SHP77 treated with DMSO at 0.1 percent for 48 hours (cell line): Measurements from ENCODE around the gene PDP2.

Experiments
- DNase-seq: peaks from one replicate; lab custom pipeline; 2025; lab: John Stamatoyannopoulos, UW

Gene PDP2

DNA sequence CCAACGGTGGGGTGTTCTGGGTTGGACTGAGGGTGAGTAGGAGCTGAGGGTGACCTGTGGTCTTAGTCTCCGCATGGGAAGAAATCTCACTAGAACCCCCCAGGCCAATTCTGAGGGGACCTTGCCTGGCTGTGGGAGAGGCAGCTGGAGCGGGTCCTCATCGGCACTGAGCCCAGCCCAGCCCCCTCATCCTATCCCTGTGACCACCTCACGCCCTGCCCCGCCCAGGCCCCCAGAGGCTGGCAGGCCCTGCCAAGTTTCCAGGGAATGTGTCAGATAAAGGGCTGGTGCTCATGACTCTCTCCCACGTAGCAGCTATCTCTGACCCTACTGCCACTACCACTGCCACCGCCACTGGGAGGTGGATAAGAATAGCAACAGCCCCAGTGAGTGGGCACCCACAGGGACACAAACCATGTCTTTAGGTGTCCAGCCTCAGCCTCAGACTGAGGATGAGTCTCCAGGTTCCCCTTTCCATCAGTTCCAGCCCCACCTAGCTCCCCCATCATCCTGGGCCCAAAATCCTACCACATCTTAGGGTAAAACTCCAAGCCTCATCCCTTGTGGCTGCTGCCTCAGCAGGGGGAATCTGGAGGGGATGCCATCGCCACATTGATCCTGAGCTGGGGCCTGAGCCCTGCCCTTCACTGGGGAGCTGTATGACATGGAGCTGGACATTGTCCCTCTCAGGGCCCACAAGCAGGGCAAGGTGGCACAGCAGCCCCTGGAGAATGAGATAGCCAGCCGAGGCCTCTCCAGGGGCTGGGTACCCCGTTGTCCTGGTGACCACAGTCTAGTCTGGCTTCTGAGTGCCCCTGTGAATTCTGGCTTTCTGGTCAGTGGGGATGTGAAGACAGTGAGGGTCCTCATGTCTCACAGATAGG, 23.5 kb downstream of the PDP2 start:
- DNase-seq, result no peak

DNA sequence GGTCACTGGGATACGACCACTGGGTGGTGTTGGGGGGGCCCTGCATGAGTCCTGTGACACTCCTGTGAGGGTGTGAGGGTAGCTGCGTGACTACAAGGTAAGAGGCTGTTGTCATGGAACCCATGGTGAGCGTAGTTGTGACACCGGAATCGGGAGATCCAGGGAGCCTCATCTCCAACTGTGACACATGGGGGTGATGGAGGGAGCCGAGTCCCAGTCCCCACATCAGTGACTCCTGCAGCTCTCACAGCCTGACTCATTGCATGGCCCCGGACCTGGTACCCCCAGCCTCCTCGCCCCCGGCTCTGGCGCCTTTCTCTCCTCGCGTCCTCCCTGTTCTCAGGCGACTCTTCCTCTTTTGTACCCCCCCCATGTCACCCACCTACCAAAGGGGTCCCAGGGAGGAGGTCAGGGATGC, 24.1 kb downstream of the PDP2 start:
- DNase-seq, result no peak

DNA sequence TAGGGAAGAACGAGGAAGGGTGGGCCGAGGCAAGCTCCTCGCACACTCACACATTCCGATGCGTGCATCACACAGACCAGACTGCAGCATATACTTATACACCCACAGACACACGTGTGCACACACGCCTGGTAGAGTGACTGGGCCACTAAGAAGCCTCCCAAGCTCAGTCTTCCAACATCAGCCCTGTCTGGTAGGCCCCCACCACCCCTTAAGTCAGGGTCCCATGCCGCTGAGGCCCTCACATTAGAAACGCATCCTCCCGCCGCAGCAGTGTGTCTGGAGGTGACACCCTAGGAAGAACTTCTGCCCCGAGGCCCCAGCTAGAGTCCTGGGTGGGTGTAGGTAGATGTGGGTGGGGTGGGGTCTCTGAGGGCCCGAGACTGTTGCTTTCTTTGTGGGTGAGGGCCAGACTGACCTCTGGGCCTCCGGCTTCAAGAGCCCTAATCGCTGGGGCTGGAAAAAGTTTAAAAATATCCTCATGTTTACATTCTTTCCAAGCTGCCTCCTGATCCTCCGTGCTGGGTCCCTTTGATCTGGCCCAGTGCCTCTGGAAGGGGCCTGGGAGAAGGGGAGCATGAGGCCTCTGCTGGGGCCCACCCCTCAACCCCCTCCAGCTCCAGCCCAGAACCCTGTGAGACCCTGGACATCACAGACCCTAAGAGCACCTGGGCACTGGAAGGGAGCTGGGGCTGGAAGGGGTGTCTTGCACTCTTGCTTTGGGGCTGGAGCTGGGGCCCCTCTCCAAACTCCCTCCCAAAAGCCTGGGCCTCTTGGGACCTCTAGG, 24.7 kb downstream of the PDP2 start:
- DNase-seq, result no peak

DNA sequence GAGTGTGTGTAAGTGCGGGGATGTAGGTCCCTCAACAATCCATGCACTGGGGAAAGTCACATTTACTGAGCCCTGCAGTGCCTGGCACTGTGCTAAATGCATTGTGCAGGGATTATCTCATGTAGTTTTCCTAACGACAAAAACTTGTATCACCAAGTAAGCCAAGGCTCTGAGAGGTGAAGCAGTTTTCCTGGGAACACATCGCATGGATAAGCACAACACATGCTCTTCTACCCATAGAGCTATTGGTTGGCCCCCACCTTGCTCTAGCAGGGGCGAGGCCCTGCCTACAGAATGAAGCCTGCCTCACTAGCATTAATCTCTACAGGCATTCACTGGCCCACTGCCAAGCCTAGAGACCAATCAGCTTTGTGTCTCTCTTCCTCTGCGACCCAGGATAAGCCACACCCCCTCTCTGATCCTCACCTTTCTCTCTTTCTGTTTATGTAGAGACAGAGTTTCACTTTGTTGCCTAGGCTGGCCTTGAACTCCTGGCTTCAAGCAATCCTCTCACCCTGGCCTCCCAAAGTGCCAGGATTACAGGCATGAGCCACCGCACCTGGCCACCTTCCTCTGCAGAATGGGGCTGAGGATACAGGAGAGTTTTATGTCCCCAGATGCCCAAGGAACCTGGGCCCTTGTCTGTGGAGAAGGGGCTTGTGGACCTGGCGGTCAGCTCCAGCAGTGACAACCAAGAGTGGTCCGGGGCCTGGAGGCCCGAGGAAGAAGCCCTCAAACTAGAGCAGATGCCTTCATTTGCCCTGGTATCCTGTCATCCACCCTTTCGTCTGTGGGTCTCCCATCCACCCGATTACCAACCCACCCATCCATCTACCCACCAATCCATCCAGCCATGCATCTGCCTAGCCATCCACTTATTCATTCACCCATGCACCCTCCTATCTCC, 25.6 kb downstream of the PDP2 start:
- no peak for DNase-seq

DNA sequence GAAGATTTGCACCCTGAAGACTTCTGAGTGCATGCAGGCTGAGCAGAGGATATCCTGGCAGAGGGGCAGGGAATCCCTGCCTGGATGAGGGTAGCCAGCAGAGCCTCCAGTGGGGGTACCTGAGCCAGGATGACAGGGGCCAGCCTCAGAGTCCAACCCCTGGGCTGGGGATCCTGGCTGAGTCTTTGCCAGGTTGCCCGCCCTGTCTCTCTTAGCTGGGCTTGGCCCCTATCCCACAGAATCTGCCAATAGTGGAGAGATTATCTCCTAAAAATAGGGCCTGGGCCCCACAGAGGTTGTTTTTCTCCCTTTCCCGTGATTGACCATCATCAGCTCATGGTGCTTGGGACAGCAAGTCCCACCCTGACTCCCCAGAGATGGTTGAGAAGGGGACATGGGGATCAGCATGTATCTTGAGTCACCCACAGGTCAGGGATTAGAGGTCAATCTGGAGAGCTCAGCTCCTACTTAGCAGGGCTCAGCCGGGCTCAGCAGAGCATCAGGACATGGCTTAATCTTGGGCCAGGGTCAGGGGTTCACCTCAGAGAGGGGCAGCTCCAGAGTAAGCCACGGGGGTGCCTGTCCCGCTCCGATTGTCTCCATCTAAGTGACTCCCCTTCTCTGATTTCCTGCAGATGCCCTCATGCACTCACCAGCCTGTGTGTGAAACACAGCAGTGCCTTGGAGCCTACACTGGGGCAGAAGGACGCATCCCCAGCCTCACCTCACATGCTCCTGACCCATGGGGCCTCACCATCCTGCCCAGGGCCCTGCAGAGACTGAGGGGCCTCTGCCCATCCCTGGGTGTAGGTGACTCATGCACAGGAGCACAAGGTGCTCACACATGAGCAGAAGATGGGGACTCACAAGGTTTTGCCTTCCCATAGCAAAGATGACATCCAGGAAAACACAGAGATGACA, 26.9 kb downstream of the PDP2 start:
- DNase-seq, result no peak

DNA sequence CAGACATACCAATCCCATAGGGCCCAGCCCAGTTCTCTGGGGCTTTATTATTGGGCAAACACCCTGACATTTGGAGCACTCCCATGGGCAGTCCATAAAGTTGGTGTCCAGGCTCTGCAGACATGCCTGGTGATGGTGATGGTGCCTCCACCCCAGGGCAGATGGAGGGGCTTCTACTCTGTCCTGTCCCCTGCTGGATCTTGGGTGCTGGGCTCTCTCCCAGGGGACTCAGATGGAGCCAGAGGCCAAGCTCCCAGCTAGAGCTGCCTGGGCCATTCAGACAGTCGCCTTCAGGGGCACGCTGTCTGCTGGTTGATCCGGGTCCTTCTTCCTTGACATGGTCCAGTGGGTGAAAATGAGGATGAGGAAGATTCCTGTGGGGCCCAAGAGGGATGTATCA, 27.8 kb downstream of the PDP2 start:
- DNase-seq, result no peak

DNA sequence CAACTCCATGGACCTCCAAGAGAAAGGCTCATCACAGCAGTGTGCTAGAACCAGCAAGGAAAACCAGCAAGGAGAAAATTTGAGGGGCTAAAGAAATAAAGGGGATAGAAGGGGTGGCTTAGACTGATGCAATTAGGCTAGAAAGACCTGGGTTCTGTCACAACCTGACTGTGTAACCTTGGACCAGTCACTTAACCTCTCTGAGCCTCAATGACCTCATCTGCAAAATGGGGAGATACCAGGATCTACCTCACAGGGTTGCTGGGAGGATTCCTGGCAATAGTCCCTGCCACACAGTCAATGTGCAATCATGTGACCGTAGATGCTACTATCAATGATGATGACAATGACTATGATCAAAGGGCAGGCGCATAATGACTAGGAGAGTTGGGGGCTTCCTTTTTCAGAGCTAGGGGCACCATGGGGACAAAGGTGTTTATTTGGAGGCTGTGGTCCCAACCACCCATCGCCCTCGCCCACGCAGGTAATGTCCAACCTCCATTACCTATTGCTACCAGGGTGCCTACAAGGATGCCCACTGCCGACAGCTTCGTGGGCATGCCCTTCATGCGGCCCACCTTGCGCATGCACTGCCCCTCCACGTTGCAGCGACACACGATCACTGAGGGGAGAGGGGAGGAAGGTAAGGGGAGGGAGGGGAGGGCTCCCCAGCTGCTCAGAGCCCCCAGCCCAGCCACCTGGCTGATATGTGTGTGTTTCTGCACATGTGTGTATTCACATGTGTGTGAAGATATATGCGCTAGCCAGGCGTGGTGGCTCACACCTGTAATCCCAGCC, 28.6 kb downstream of the PDP2 start:
- DNase-seq, result no peak

DNA sequence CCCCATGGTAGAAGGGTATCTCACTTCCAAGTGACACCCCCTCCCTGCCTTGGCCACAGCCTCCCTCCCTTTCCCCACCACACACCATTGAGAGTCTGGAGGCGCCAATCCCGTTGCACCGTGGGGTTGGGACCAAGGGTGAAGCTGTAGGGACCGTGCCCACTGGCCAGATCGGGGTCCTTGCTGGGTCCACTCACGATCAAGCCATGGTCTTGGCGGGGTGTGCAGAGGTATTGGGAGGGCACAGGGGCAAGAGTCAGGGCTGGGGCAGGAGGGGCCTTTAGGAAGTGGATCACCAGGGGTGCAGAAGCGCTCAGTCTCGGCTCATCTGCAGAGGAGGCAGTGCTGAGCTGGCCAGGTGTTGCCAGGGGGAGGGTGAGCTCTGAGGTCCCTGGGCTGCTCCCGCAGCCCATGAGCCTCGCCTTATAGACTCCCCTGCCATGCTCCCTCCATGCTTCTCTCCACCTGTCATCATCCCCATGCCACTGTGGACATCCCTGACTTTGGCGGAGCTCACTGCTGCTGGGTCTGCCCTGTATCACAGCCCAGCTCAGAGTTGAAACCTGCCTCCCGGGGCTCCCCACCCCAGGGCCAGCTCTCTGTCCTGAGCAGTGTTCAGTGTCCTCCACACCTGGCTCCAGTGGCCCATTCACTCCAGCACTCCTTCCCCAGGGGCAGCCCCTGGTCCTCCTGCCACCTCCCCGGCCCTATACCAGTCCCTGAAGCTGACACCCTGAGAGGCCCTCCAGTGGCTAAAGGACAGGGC, 30.0 kb downstream of the PDP2 start:
- DNase-seq, result no peak

DNA sequence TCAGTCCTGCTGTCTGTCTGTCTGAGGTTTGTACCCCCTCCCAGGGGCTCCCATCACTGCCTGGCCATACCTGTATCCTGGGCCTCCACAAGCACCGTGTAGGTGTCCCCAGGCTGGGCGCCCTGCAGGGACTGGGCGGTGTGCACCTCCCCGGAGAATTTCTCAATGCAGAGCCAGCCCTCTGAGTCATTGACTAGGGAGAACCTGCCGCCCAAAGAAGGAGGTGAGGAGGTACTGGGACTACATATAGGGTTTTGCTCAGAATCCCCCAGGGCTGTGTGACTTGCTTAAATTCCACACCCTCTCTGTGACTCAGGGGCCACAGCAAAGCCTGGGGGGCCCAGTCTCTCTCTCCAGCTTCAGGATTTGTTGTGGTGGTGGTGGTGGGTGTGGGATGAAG, 30.8 kb downstream of the PDP2 start:
- DNase-seq, result no peak

DNA sequence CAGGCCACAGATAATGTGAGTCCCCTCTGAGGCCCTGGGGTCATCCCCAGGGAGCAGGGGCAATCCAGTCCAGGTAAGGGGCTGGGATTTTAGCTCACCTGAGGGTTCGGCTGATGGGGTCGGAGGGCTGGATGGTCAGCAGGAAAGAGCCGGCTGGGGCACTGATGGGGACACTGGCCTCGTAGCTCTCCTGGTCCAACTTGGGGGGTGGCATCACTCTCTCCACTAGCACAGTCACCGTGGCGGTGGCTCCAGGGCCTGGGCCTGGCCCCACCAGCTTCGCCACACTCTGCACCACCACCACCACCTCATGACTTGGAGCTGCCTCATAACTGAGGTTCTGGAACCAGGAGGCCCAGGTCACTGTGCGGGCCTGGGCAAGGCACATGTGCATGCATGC, 31.5 kb downstream of the PDP2 start:
- no peak for DNase-seq

DNA sequence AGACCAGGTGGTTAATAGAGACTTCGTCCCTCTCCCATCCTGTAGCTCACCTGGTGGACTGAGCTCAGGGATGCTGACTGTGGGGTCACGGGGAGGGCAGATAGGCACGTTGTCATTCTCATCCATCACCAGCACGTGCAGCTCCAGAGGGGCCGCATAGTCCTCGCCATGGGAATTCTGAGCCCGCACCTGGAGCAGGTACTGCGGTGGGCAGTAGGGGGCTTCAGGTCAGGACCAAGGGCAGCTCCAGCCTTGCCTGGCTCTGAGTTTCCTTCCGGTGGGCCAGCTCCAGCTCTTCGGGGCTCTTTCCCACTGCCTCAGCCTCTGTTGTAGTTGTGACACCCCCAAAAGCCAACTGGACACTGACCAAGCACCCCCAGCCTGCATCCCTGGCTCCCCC, 32.8 kb downstream of the PDP2 start:
- DNase-seq, result no peak

DNA sequence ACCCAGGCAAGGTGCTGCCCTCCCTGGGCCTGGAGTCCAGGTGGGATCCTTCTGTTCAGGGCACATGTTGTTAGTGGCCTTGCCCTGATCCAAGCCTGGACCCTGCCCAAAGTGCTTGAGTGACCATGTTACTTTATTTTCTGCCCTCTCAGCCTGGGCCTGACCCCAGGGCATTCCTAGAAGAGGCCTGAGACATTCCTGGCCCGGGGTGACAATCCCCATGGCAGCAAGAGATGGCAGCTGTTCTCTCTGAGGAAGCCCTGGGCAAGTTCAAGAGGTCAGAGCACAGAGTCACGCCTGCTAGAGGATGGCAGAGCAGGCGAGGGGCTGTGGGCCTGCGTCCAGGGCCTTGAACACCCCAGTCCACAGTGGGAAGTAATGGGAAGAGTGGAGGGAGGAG, 33.4 kb downstream of the PDP2 start:
- no peak for DNase-seq

DNA sequence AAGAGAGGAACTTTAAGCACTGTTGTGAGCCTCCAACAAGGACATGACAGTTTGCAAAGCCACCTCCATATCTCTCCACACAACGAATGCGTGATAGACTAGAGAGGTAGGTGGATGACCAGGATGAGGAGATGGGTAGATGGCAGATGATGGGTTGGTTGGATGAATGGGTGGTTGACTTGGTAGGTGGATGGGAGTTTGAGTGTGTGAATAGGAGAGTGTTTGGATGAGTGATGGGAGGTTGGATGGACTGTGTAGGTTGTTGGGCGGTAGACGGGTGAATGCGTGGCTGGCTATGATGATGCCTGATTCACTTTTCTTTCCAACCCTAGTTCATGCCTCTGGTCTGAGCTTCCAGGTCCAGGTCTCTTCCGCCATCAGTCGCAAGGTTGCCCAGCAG, 34.2 kb downstream of the PDP2 start:
- DNase-seq, result no peak

DNA sequence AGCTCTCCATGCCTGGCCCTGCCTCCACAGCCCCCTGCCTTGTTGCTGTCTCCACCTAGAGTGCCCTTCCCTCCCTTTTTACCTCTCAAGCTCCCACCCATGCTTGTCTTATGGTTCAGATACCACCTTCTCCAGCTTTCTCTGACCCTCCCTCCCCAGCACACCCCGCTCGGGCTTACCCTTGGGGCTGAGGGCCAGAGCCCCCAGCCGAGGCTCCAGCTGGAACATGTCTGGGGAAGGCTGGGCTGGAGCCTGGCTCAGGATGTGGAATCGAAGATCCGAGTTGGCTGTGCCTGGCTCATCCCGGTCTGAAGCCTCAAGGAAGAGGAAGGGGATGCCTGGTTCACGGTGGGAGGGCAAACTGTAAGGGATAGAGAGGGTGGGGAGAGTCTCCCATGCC, 34.7 kb downstream of the PDP2 start:
- no peak for DNase-seq

DNA sequence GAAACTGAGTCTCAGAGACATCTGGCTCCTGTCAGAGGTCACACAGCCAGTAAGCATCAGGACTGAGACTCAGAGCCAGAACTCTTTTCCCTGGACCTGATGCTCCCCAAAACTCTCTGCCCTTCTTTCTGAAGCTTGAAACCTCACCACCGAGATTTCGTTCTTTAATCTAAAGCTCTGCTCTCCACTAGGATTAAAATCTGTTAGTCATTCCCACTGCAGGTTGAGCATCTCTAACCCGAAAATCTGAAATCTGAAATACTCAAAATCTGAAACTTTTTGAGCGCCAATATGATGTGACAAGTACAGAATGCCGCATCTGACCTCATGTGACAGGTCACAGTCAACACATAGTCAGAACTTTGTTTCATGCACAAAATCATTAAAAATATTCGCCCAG, 36.2 kb downstream of the PDP2 start:
- no peak for DNase-seq

DNA sequence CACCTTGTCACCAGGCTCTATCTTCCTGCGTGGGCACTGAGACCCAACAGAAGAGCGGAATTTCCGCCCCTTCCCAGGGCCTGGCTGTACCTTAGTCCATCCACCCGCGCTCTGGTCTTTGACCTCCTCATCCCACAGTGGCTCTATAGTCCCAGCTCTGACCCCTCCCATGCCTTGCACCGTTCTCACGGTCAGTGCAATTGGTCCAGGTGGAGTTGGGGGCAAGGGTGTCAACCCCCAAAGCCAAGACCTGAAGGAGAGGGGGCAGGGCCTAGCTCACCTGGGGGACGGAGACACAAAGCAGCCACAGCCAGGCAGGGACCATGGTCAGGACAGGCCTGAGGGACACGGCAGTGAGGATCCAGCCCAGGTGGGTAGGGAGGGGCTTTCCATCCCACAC, 37.4 kb downstream of the PDP2 start:
- no peak for DNase-seq

DNA sequence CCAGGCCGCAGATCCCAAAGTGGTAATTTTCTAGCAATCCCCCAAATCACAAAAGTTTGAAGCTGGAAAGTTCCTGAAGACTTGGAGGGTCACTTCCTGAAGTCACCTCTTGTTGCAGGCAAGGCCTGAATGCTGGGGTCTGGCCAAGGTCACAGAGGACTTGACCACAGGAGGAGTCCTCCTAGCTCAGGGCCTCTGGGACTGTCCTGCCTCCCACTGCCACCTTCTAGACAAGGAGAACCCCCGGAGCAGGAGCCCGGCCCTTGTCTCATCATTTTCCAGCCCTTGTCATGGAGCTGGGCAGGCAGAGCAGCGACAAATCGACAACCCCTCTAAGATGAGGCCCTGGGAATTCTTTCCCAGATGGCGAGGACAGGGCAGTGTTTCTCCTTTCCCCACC, 38.0 kb downstream of the PDP2 start:
- no peak for DNase-seq

DNA sequence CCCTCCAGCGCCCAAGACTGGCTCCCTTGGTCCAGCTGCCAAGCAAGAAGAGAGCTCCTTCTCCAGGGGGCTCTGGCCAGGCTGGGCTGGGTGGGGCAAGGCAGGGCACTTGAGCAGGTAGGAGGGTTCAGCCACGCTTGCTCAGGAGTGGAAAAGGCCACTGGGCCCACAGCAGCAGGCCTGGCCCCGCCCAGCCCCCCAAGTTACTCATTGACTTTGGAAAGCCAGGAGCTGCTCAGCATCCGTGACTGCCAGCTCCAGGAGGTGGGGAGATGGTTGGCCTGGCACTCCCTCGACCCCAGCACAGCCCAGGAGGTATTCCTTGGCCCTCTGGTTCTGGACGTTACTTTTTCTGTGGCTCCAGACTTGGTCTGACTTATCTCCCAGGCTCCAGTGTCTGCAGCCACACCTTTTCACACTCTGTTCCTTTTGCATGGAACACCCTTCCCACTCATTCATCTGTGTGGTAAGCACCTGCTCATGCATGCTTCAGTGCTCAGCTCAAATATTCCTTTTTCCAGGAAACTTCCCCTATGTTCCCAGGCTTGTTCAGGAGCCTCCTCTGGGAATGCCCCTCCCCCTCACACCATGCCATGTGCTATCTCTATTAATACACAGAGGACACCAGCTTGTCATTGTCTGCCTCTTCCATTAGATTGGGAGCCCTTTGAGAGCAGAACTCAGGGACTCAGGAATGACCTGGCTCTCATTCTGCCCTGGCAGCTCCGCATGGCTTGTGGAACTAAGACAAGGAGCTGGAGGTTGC, 38.7 kb downstream of the PDP2 start, which contains the start of gene CDH16:
CDH16 (minus strand) TSS at position 83 of the 766 bp plus-strand sequence. CDS start 820 bp downstream, outside the sequence.
- DNase-seq, result no peak
